Measurements from ENCODE around the gene BICRA. TPM values are rescaled to one million over a fixed set of nuclear protein-coding genes. Genes with fewer than 3 reads are reported as not detected.

The BICRA gene
- total and polyA plus RNA-seq, 2 of the 8 experiments (the other 6 are each of a cell fraction or from before 2014, with no cell fraction given), result 1.5 to 29.2 TPM

DNA sequence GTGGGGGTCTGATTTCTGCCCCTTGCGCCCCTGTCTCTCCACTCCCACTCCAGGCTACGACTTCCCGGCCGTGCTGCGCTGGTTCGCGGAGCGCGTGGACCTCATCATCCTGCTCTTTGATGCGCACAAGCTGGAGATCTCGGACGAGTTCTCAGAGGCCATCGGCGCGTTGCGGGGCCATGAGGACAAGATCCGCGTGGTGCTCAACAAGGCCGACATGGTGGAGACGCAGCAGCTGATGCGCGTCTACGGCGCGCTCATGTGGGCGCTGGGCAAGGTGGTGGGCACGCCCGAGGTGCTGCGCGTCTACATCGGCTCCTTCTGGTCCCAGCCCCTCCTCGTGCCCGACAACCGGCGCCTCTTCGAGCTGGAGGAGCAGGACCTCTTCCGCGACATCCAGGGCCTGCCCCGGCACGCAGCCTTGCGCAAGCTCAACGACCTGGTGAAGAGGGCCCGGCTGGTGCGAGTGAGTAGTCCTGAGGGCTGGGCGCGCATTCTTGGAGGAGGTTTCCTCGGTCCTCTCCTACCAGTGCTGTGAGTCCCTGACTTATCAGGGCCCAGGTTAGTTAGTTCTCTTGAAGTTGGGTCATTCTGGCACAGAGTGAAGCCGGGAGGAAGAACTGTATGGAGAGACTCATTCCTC, 116.9 kb downstream of the BICRA start:
- H2BK12ac ChIP-seq (ENCODE audit: low read depth, low read length), result no peak overlapping the region
- no peak overlapping the region for H4K91ac ChIP-seq (replicated peaks; ENCODE audit: insufficient read length, low read length)
- POLR2A ChIA-PET (ENCODE audit: partially characterized antibody), result no interaction called here

More for the DNA sequence above, 116.9 kb downstream of the BICRA start:
- 94% methylated on average over 48 of the region's 48 CpGs; no CpG with 5 or more reads in 1 of the 2 experiments for WGBS, 2 experiments (ENCODE audit: extremely low coverage in 1 of 2, insufficient coverage in 1 of 2, insufficient read length in 1 of 2, insufficient replicate concordance in 2 of 2, low coverage in 1 of 2, low lambda C conversion rate in 2 of 2, missing lambda C conversion rate in 1 of 2)
- no peak for FAIRE-seq
- H2BK15ac ChIP-seq (ENCODE audit: low read length), result no peak overlapping the region; the same call in 1 of the 2 replicates
- H3K4ac ChIP-seq (replicated peaks; ENCODE audit: insufficient read length, low read depth, low read length), result no peak overlapping the region
- H3K9ac ChIP-seq (replicated peaks in 1 of 4; ENCODE audit: extremely low read depth in 1 of 4, low read depth in 3 of 4, low read length in 3 of 4), result no peak overlapping the region
- H3K27ac ChIP-seq (ENCODE audit: low read depth, low read length), result no peak overlapping the region
- H3K79me2 ChIP-seq (ENCODE audit: control insufficient read depth in 1 of 2, insufficient read depth in 2 of 2, low read length in 2 of 2), result no peaks in the 10 kb centered on the region
- H2BK120ac ChIP-seq (replicated peaks; ENCODE audit: low read depth, low read length), result no peak overlapping the region
- DNase-seq (ENCODE audit: low read depth in 1 of 2, low spot score in 2 of 2), result no peak
- H4K20me1 ChIP-seq (replicated peaks in 1 of 2; ENCODE audit: control insufficient read depth in 1 of 2, insufficient read depth in 2 of 2, low read length in 2 of 2), result no peaks in the 10 kb centered on the region
- H3K23me2 ChIP-seq (ENCODE audit: low read depth, low read length), result peaks cover 5% of the 10 kb centered on the region; the same call in 1 of the 2 replicates
- no peak overlapping the region for H3K23ac ChIP-seq (ENCODE audit: insufficient read length)
- TF ChIP-seq MAFK (IDR thresholded peaks at IDR 0.05; ENCODE audit: low read depth, low read length) (no peak), CHD2 (IDR thresholded peaks at IDR 0.05; ENCODE audit: low read length) (no peak), FOSL1 (IDR thresholded peaks at IDR 0.05; ENCODE audit: insufficient read depth, low read depth, low read length) (no peak), RBBP5 (IDR thresholded peaks at IDR 0.05; ENCODE audit: borderline replicate concordance, low read depth, low read length) (no peak), CEBPB (IDR thresholded peaks at IDR 0.05; ENCODE audit: low read depth, low read length) (0 out of 2 replicates have a peak, but pooled peaks have one; percentile 12)
- H3K56ac ChIP-seq (replicated peaks; ENCODE audit: insufficient read length, low read depth, low read length), result no peak overlapping the region
- no peaks in the 10 kb centered on the region for H3K9me3 ChIP-seq (ENCODE audit: insufficient read depth in 2 of 2, low read depth in 1 of 2, low read length in 1 of 2)
- no peak overlapping the region for H2BK5ac ChIP-seq (ENCODE audit: low read depth, low read length)
- H3K27me3 ChIP-seq (replicated peaks in 1 of 4; ENCODE audit: control insufficient read depth in 3 of 4, extremely low read depth in 1 of 4, insufficient read depth in 3 of 4, low read length in 3 of 4), result no peaks in the 10 kb centered on the region
- H4K8ac ChIP-seq (ENCODE audit: extremely low read depth, insufficient read depth, low read length), result no peak overlapping the region
- H3K36me3 ChIP-seq (ENCODE audit: control insufficient read depth in 2 of 4, insufficient read depth in 4 of 4, low read length in 3 of 4), result no peaks in the 10 kb centered on the region
- H2AFZ ChIP-seq (ENCODE audit: low read length), result no peak overlapping the region
- H2AK5ac ChIP-seq (ENCODE audit: low read depth, low read length), result peak overlapping the region; percentile 48; the same call in 1 of the 2 replicates
- H3K79me1 ChIP-seq (ENCODE audit: low read depth, low read length), result no peaks in the 10 kb centered on the region; the same call in 1 of the 2 replicates
- H4K5ac ChIP-seq (ENCODE audit: insufficient read length, low read depth, low read length), result no peak overlapping the region
- CTCF ChIA-PET (ENCODE audit: partially characterized antibody), result interaction anchor here (1.0 to 15.9 kb wide), 4 partner anchors 11 to 33 kb away, joined by 3 to 143 read pairs (median 14); partner anchors contain the start of gene EHD2
- no peak overlapping the region for H3K4me2 ChIP-seq (ENCODE audit: insufficient read depth in 1 of 2, low read depth in 2 of 2, low read length in 2 of 2)
- no peak overlapping the region for H3K4me3 ChIP-seq (ENCODE audit: extremely low read depth in 1 of 4, insufficient read depth in 2 of 4, low read depth in 3 of 4, low read length in 4 of 4)
- H2BK20ac ChIP-seq (ENCODE audit: low read length), result no peak overlapping the region
- H3K18ac ChIP-seq (ENCODE audit: extremely low read depth, low read length), result no peak overlapping the region
- H3K4me1 ChIP-seq (replicated peaks in 1 of 4; ENCODE audit: control insufficient read depth in 3 of 4, insufficient read depth in 4 of 4, low read length in 3 of 4), result peaks cover 0 to 9% (median 5%) of the 10 kb centered on the region in 4 experiments; a peak in 2 of 7 replicates
- no peak overlapping the region for H3K14ac ChIP-seq (ENCODE audit: insufficient read length)

Data from H1 (cell line).